HepG2 (cell line): Measurements from ENCODE around the gene FLYWCH1. TPM values are rescaled to one million over a fixed set of nuclear protein-coding genes. Genes with fewer than 3 reads are reported as not detected.

ENCODE experiments used
- BRCA1 ChIP-seq: sonication (generic); formaldehyde crosslinking; IDR thresholded peaks from 2 replicates; pipeline ENCODE4 v1.4.0; 2020; ENCODE audit warnings: missing genetic modification reagents
- CBX1 ChIP-seq: IDR thresholded peaks from one replicate; pipeline ENCODE4 v1.6.1; 2016; ENCODE audit warnings: antibody characterized with exemption, low read depth
- CENPX ChIP-seq: sonication (generic); formaldehyde crosslinking; IDR thresholded peaks from 2 replicates; pipeline ENCODE4 v1.9.0; 2021; ENCODE audit warnings: mild to moderate bottlenecking, missing genetic modification reagents, moderate library complexity
- CREB1 ChIP-seq, 2 experiments: fragments of 450-650 bp in 1 of 2; IDR thresholded peaks; 2 replicates each; pipeline ENCODE4 v1.6.1; 2016 to 2017; ENCODE audit warnings: control low read depth in 1 of 2, mild to moderate bottlenecking in 1 of 2, missing compliant biosample characterization in 1 of 2, missing genetic modification characterization in 1 of 2
- ELF1 ChIP-seq: sonication (generic); formaldehyde crosslinking; IDR thresholded peaks from 2 replicates; pipeline ENCODE4 v1.4.0; 2020; ENCODE audit warnings: missing genetic modification reagents
- GPN1 ChIP-seq: sonication (generic); formaldehyde crosslinking; IDR thresholded peaks from 2 replicates; pipeline ENCODE4 v1.5.1; 2020; ENCODE audit warnings: missing genetic modification reagents, borderline replicate concordance
- HMG20B ChIP-seq: conservative IDR thresholded peaks from 2 replicates; pipeline ENCODE4 v1.6.1; 2016; ENCODE audit warnings: missing genetic modification reagents, missing compliant biosample characterization
- KAT2B ChIP-seq: fragments of 150-350 bp; IDR thresholded peaks from 2 replicates; pipeline ENCODE4 v1.6.1; 2014; ENCODE audit warnings: low read depth, low read length, borderline replicate concordance
- KDM1A ChIP-seq: IDR thresholded peaks from 2 replicates; pipeline ENCODE4 v1.6.1; 2016; ENCODE audit warnings: missing compliant biosample characterization
- KDM3A ChIP-seq: IDR thresholded peaks from 2 replicates; pipeline ENCODE4 v1.6.1; 2018; ENCODE audit warnings: low read depth, missing compliant biosample characterization
- KLF9 ChIP-seq: IDR thresholded peaks from 2 replicates; pipeline ENCODE4 v1.6.1; 2016; ENCODE audit warnings: low read depth
- KMT2B ChIP-seq: IDR thresholded peaks from 2 replicates; pipeline ENCODE4 v1.6.1; 2016; ENCODE audit warnings: missing genetic modification reagents, missing compliant biosample characterization
- LCORL ChIP-seq, 2 experiments: fragments of 450-650 bp in 1 of 2; sonication (generic) in 1 of 2; formaldehyde crosslinking in 1 of 2; IDR thresholded peaks; 2 replicates each; pipeline versions ENCODE4 v1.5.0 to v1.6.1; 2017 to 2020; ENCODE audit warnings: antibody characterized with exemption in 1 of 2, missing genetic modification reagents in 1 of 2
- MTA3 ChIP-seq: sonication (generic); formaldehyde crosslinking; IDR thresholded peaks from 2 replicates; pipeline ENCODE4 v1.4.0; 2020; ENCODE audit warnings: missing genetic modification reagents
- MTERF4 ChIP-seq: sonication (generic); formaldehyde crosslinking; IDR thresholded peaks from 2 replicates; pipeline ENCODE4 v1.8.0; 2023; ENCODE audit warnings: mild to moderate bottlenecking, missing genetic modification reagents
- MXI1 ChIP-seq: IDR thresholded peaks from 3 replicates; pipeline ENCODE4 v1.6.1; 2012; ENCODE audit warnings: low read depth, low read length, inconsistent platforms, borderline replicate concordance
- MYC ChIP-seq: sonication (generic); formaldehyde crosslinking; IDR thresholded peaks from 2 replicates; pipeline ENCODE4 v1.9.0; 2021; ENCODE audit warnings: missing genetic modification reagents, borderline replicate concordance
- NR2F6 ChIP-seq, 2 experiments: IDR thresholded peaks; 2 replicates each; pipeline ENCODE4 v1.6.1; 2016; ENCODE audit warnings: antibody characterized with exemption in 1 of 2, mild to moderate bottlenecking in 1 of 2
- RNF2 ChIP-seq: fragments of 450-650 bp; conservative IDR thresholded peaks from 2 replicates; pipeline ENCODE4 v1.6.1; 2016; ENCODE audit warnings: low read depth
- SCMH1 ChIP-seq: sonication (generic); formaldehyde crosslinking; IDR thresholded peaks from 2 replicates; pipeline ENCODE4 v1.9.0; 2021; ENCODE audit warnings: missing genetic modification reagents, mild to moderate bottlenecking, borderline replicate concordance
- SOX6 ChIP-seq, 2 experiments: fragments of 450-650 bp in 1 of 2; sonication (generic) in 1 of 2; formaldehyde crosslinking in 1 of 2; IDR thresholded peaks; 2 replicates each; pipeline versions ENCODE4 v1.4.0 to v1.6.1; 2017 to 2020; ENCODE audit warnings: antibody characterized with exemption in 1 of 2, mild to moderate bottlenecking in 1 of 2, missing genetic modification reagents in 1 of 2
- SP4 ChIP-seq: sonication (generic); formaldehyde crosslinking; IDR thresholded peaks from 2 replicates; pipeline ENCODE4 v1.8.1; 2023; ENCODE audit warnings: mild to moderate bottlenecking, missing genetic modification reagents
- ZNF124 ChIP-seq: sonication (generic); formaldehyde crosslinking; IDR thresholded peaks from 2 replicates; pipeline ENCODE4 v1.4.0; 2020; ENCODE audit warnings: missing genetic modification reagents
- ZNF205 ChIP-seq: IDR thresholded peaks from 2 replicates; pipeline ENCODE4 v1.6.1; 2018; ENCODE audit warnings: missing biosample characterization, missing genetic modification reagents
- ZNF230 ChIP-seq: sonication (generic); formaldehyde crosslinking; IDR thresholded peaks from 2 replicates; pipeline ENCODE4 v1.4.0; 2020; ENCODE audit warnings: mild to moderate bottlenecking, missing genetic modification reagents
- ZNF354B ChIP-seq: sonication (generic); formaldehyde crosslinking; IDR thresholded peaks from 2 replicates; pipeline ENCODE4 v1.8.0; 2022; ENCODE audit warnings: mild to moderate bottlenecking, missing genetic modification reagents
- ZNF441 ChIP-seq: sonication (generic); formaldehyde crosslinking; IDR thresholded peaks from 2 replicates; pipeline ENCODE4 v1.7.0; 2021; ENCODE audit warnings: missing genetic modification reagents, borderline replicate concordance
- ZNF644 ChIP-seq: IDR thresholded peaks from 2 replicates; pipeline ENCODE4 v1.6.1; 2016; ENCODE audit warnings: low read depth
- ZNF773 ChIP-seq: sonication (generic); formaldehyde crosslinking; IDR thresholded peaks from 2 replicates; pipeline ENCODE4 v1.4.0; 2020; ENCODE audit warnings: missing genetic modification reagents, borderline replicate concordance
- ZSCAN22 ChIP-seq: sonication (generic); formaldehyde crosslinking; IDR thresholded peaks from 2 replicates; pipeline ENCODE4 v1.4.0; 2020; ENCODE audit warnings: mild to moderate bottlenecking, missing genetic modification reagents
- ZSCAN25 ChIP-seq: sonication (generic); formaldehyde crosslinking; IDR thresholded peaks from 2 replicates; pipeline ENCODE4 v1.8.0; 2022; ENCODE audit warnings: mild to moderate bottlenecking, missing genetic modification reagents
- polyA plus RNA-seq, 8 experiments: library from polyadenylated mRNA; depleted of rRNA in 3 of 8; stranded (reverse) in 7 of 8; unstranded in 1 of 8; fragments of >200 nt; fragmentation: Illumina TruSeq in 4 of 8; extraction: Trizol in 4 of 8; gene quantifications; 2 replicates each; pipeline versions ENCODE4 v1.2.1 to v1.2.3, GENCODE V29; 2011 to 2016; ENCODE audit warnings: low read depth in 4 of 8, missing spikeins in 1 of 8, mixed read lengths in 1 of 8; ENCODE audit not compliant: insufficient read depth in 1 of 8
- total RNA-seq, 5 experiments: library from RNA; depleted of rRNA; stranded (reverse); fragments of >200 nt; fragmentation: Illumina TruSeq; extraction: Trizol; gene quantifications; 2 replicates each; pipeline ENCODE4 v1.2.3, GENCODE V29; 2016; ENCODE audit warnings: low read depth in 1 of 5
- TF ChIP-seq, protein P1 (sequence below): sonication (generic); IDR thresholded peaks from 2 replicates; pipeline ENCODE4 v1.6.1; 2016; ENCODE audit warnings: low read depth, borderline replicate concordance
- TF ChIP-seq, protein P2 (sequence below): IDR thresholded peaks from 2 replicates; pipeline ENCODE4 v1.6.1; 2016; ENCODE audit warnings: mild to moderate bottlenecking, missing biosample characterization, missing genetic modification reagents

FLYWCH1 gene
- total and polyA plus RNA-seq, 2 of the 13 experiments (the other 11 are each of a cell fraction or from before 2014, with no cell fraction given), result 7.3 to 12.4 TPM

GRCh38 chr16:2983706-2984136, 72.0 kb downstream of the FLYWCH1 start (continued):
- TF ChIP-seq ZNF354B (CRISPR knock-in tag) (no peak), LCORL (IDR thresholded peaks at IDR 0.05) (no peak), LCORL (CRISPR knock-in tag; IDR thresholded peaks at IDR 0.05) (no peak), ZNF230 (no peak), ZNF441 (CRISPR knock-in tag) (no peak), KDM3A (CRISPR knock-in tag) (no peak), ZSCAN22 (CRISPR knock-in tag) (no peak), RNF2 (no peak), CREB1 (IDR thresholded peaks at IDR 0.05) (no peak), CREB1 (CRISPR knock-in tag; IDR thresholded peaks at IDR 0.05) (no peak), ZSCAN25 (CRISPR knock-in tag) (no peak), BRCA1 (CRISPR knock-in tag) (no peak), HMG20B (CRISPR knock-in tag) (no peak), SOX6 (IDR thresholded peaks at IDR 0.05) (no peak), SOX6 (CRISPR knock-in tag; IDR thresholded peaks at IDR 0.05) (no peak), ZNF773 (CRISPR knock-in tag) (no peak), KMT2B (no peak), NR2F6 (IDR thresholded peaks at IDR 0.05) (no peak), NR2F6 (CRISPR knock-in tag; IDR thresholded peaks at IDR 0.05) (no peak), MXI1 (no peak; the same call in 2 of the 3 replicates), SCMH1 (CRISPR knock-in tag) (no peak), GPN1 (CRISPR knock-in tag) (no peak), ZNF644 (no peak), ELF1 (CRISPR knock-in tag) (no peak), SP4 (no peak), CENPX (CRISPR knock-in tag) (no peak), MTA3 (no peak), MTERF4 (CRISPR knock-in tag) (peak; percentile 79; the same call in 1 of the 2 replicates), KLF9 (no peak), ZNF205 (no peak), CBX1 (no peak), ZNF124 (CRISPR knock-in tag) (no peak), KAT2B (no peak), MYC (CRISPR knock-in tag) (no peak; the same call in 1 of the 2 replicates), KDM1A (no peak)
- TF ChIP-seq, protein P1, sequence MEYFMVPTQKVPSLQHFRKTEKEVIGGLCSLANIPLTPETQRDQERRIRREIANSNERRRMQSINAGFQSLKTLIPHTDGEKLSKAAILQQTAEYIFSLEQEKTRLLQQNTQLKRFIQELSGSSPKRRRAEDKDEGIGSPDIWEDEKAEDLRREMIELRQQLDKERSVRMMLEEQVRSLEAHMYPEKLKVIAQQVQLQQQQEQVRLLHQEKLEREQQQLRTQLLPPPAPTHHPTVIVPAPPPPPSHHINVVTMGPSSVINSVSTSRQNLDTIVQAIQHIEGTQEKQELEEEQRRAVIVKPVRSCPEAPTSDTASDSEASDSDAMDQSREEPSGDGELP, result no peak
- TF ChIP-seq, protein P2, sequence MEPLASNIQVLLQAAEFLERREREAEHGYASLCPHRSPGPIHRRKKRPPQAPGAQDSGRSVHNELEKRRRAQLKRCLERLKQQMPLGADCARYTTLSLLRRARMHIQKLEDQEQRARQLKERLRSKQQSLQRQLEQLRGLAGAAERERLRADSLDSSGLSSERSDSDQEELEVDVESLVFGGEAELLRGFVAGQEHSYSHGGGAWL (CRISPR knock-in tag), result no peak; the same call in 1 of the 2 replicates
